Measurements from ENCODE around the gene CDC42BPB.
A peak's percentile ranks its signal among the peaks of the same experiment; 100 is the strongest.

Gene CDC42BPB

GRCh38 chr14:102966681-102967505 is 90.5 kb downstream of the CDC42BPB start:
- DNase-seq (ENCODE audit: low read depth, low spot score) = no peak

- DNase-seq (ENCODE audit: low read depth, low spot score) = no peak
Observed at GRCh38 chr14:102965971-102966655, 91.2 kb downstream of the CDC42BPB start.

- DNase-seq (ENCODE audit: low read depth, low spot score) = no peak
Observed at GRCh38 chr14:102965282-102965681, 92.1 kb downstream of the CDC42BPB start.

GRCh38 chr14:102964152-102964730 is 93.1 kb downstream of the CDC42BPB start:
- DNase-seq (ENCODE audit: low read depth, low spot score) = no peak

GRCh38 chr14:102962111-102962627 is 95.2 kb downstream of the CDC42BPB start:
- DNase-seq (ENCODE audit: low read depth, low spot score) = no peak

- no peak for DNase-seq (ENCODE audit: low read depth, low spot score)
Observed at GRCh38 chr14:102958461-102958860, 98.9 kb downstream of the CDC42BPB start.

- DNase-seq (ENCODE audit: low read depth, low spot score) = no peak
Observed at GRCh38 chr14:102957222-102957621, 100.1 kb downstream of the CDC42BPB start.

- no peak for DNase-seq (ENCODE audit: low read depth, low spot score)
Observed at GRCh38 chr14:102955636-102956408, 101.5 kb downstream of the CDC42BPB start.

- no peak for DNase-seq (ENCODE audit: low read depth, low spot score)
Observed at GRCh38 chr14:102954081-102954789, 103.1 kb downstream of the CDC42BPB start.

- DNase-seq (ENCODE audit: low read depth, low spot score) = no peak
Observed at GRCh38 chr14:102953100-102953499, 104.2 kb downstream of the CDC42BPB start.

- DNase-seq (ENCODE audit: low read depth, low spot score) = peak; percentile 34
Observed at GRCh38 chr14:102952276-102952675, 105.1 kb downstream of the CDC42BPB start.

- DNase-seq (ENCODE audit: low read depth, low spot score) = no peak
Observed at GRCh38 chr14:102951799-102952198, 105.5 kb downstream of the CDC42BPB start.

- DNase-seq (ENCODE audit: low read depth, low spot score) = no peak
Observed at GRCh38 chr14:102951034-102951433, 106.3 kb downstream of the CDC42BPB start.

GRCh38 chr14:102949801-102950451 is 107.4 kb downstream of the CDC42BPB start:
- DNase-seq (ENCODE audit: low read depth, low spot score) = no peak

- no peak for DNase-seq (ENCODE audit: low read depth, low spot score)
Observed at GRCh38 chr14:102949062-102949800, 108.1 kb downstream of the CDC42BPB start.

- DNase-seq (ENCODE audit: low read depth, low spot score) = no peak
Observed at GRCh38 chr14:102948698-102949061, 108.7 kb downstream of the CDC42BPB start.

GRCh38 chr14:102947321-102948103 is 109.8 kb downstream of the CDC42BPB start:
- no peak for DNase-seq (ENCODE audit: low read depth, low spot score)

GRCh38 chr14:102945346-102946130 is 111.8 kb downstream of the CDC42BPB start:
- DNase-seq (ENCODE audit: low read depth, low spot score) = no peak
